Testis (tissue), 2 donors: ENCODE data around the gene GOLGA5.

Source experiments
- CTCF ChIP-seq, 3 experiments: fragments of 450-650 bp in 2 of 3; fragments of 200-600 bp in 1 of 3; sonication (generic) in 1 of 3; IDR thresholded peaks; one replicate each; pipeline ENCODE4 v1.5.1; 2016 to 2019; ENCODE audit warnings: antibody characterized with exemption in 3 of 3, mild to moderate bottlenecking in 2 of 3, moderate library complexity in 1 of 3
- POLR2A ChIP-seq: fragments of 450-650 bp; IDR thresholded peaks from one replicate; pipeline ENCODE4 v1.6.1; 2017; ENCODE audit warnings: antibody characterized with exemption, mild to moderate bottlenecking, moderate library complexity

GRCh38 chr14:92794961-92795360, 856 bp downstream of the GOLGA5 start:
- TF ChIP-seq POLR2A (no peak), CTCF (IDR thresholded peaks at IDR 0.05) (no peak)
